ENCODE data around the gene SFTPD.

SFTPD gene

GRCh38 chr10:79982861-79983260 is 34.0 kb upstream of the SFTPD start:
- H3K4me2 ChIP-seq (ENCODE audit: low read length), result no peak overlapping the region
- no peak for TF ChIP-seq EZH2phosphoT487 (IDR thresholded peaks at IDR 0.05; ENCODE audit: borderline replicate concordance, low read length)
- TF ChIP-seq CTCF (IDR thresholded peaks at IDR 0.05; ENCODE audit: low read depth, low read length, poor library complexity, severe bottlenecking), result no peak
- no peaks in the 10 kb centered on the region for H3K36me3 ChIP-seq (ENCODE audit: control insufficient read depth, low read length)

GRCh38 chr10:79982362-79982800 is 33.5 kb upstream of the SFTPD start:
- Histone ChIP-seq H3K9me2 (replicated peaks; ENCODE audit: control insufficient read depth, low read length) (no peaks in the 10 kb centered on the region), H3K79me2 (ENCODE audit: control insufficient read depth, low read length) (no peaks in the 10 kb centered on the region), H3K9me3 (ENCODE audit: control insufficient read depth, insufficient read depth, low read length) (no peaks in the 10 kb centered on the region), H3K27ac (ENCODE audit: low read depth, low read length) (no peak overlapping the region), H3K36me3 (ENCODE audit: control insufficient read depth, low read length) (no peaks in the 10 kb centered on the region), H3K4me1 (ENCODE audit: control insufficient read depth, low read length) (no peaks in the 10 kb centered on the region), H3K4me3 (ENCODE audit: low read length) (no peak overlapping the region), H3K4me2 (ENCODE audit: low read length) (no peak overlapping the region), H3K27me3 (ENCODE audit: control insufficient read depth, low read length) (peaks cover 34% of the 10 kb centered on the region), H4K20me1 (ENCODE audit: control insufficient read depth, insufficient read depth, low read depth, low read length) (no peaks in the 10 kb centered on the region), H3F3A (ENCODE audit: control insufficient read depth, insufficient read depth) (no peaks in the 10 kb centered on the region)
- TF ChIP-seq EZH2phosphoT487 (IDR thresholded peaks at IDR 0.05; ENCODE audit: borderline replicate concordance, low read length) (no peak), CTCF (IDR thresholded peaks at IDR 0.05; ENCODE audit: low read depth, low read length, poor library complexity, severe bottlenecking) (no peak)

More at GRCh38 chr10:79982861-79983260, 34.0 kb upstream of the SFTPD start:
- no peak overlapping the region for H3K27ac ChIP-seq (ENCODE audit: low read depth, low read length)
- H3K9me3 ChIP-seq (ENCODE audit: control insufficient read depth, insufficient read depth, low read length), result no peaks in the 10 kb centered on the region
- H3K79me2 ChIP-seq (ENCODE audit: control insufficient read depth, low read length), result no peaks in the 10 kb centered on the region
- H3F3A ChIP-seq (ENCODE audit: control insufficient read depth, insufficient read depth), result no peaks in the 10 kb centered on the region
- no peaks in the 10 kb centered on the region for H3K4me1 ChIP-seq (ENCODE audit: control insufficient read depth, low read length)
- no peaks in the 10 kb centered on the region for H4K20me1 ChIP-seq (ENCODE audit: control insufficient read depth, insufficient read depth, low read depth, low read length)
- no peaks in the 10 kb centered on the region for H3K9me2 ChIP-seq (replicated peaks; ENCODE audit: control insufficient read depth, low read length)
- no peak overlapping the region for H3K4me3 ChIP-seq (ENCODE audit: low read length)
- peaks cover 34% of the 10 kb centered on the region for H3K27me3 ChIP-seq (ENCODE audit: control insufficient read depth, low read length)

- H3K9me3 ChIP-seq (ENCODE audit: control insufficient read depth, insufficient read depth, low read length), result no peaks in the 10 kb centered on the region
- no peaks in the 10 kb centered on the region for H4K20me1 ChIP-seq (ENCODE audit: control insufficient read depth, insufficient read depth, low read depth, low read length)
- H3K4me1 ChIP-seq (ENCODE audit: control insufficient read depth, low read length), result no peaks in the 10 kb centered on the region
- no peak overlapping the region for H3K4me2 ChIP-seq (ENCODE audit: low read length)
- H3F3A ChIP-seq (ENCODE audit: control insufficient read depth, insufficient read depth), result no peaks in the 10 kb centered on the region
- H3K79me2 ChIP-seq (ENCODE audit: control insufficient read depth, low read length), result no peaks in the 10 kb centered on the region
- H3K4me3 ChIP-seq (ENCODE audit: low read length), result no peak overlapping the region
- TF ChIP-seq CTCF (IDR thresholded peaks at IDR 0.05; ENCODE audit: low read depth, low read length, poor library complexity, severe bottlenecking) (no peak), EZH2phosphoT487 (IDR thresholded peaks at IDR 0.05; ENCODE audit: borderline replicate concordance, low read length) (no peak)
- peaks cover 34% of the 10 kb centered on the region for H3K27me3 ChIP-seq (ENCODE audit: control insufficient read depth, low read length)
- no peaks in the 10 kb centered on the region for H3K36me3 ChIP-seq (ENCODE audit: control insufficient read depth, low read length)
- no peaks in the 10 kb centered on the region for H3K9me2 ChIP-seq (replicated peaks; ENCODE audit: control insufficient read depth, low read length)
- H3K27ac ChIP-seq (ENCODE audit: low read depth, low read length), result no peak overlapping the region
Measured at GRCh38 chr10:79981450-79982361, 32.8 kb upstream of the SFTPD start.
